NT2/D1 (cell line): ENCODE results near the gene MT1X.

Experiments
- DNase-seq: peaks from one replicate; pipeline ENCODE4 v3.0.0-alpha.2; 2011; ENCODE audit warnings: low read depth, low spot score
- H3K27me3 ChIP-seq: 2 replicates; pipeline ENCODE4 v1.6.0; 2011; ENCODE audit warnings: mild to moderate bottlenecking; ENCODE audit not compliant: insufficient read length, insufficient read depth
- H3K36me3 ChIP-seq: 2 replicates; pipeline ENCODE4 v1.6.1; 2011; ENCODE audit warnings: mild to moderate bottlenecking, low read length, mixed read lengths; ENCODE audit not compliant: insufficient read depth, insufficient read length
- H3K4me1 ChIP-seq: 2 replicates; pipeline ENCODE4 v1.5.1; 2011; ENCODE audit not compliant: insufficient read depth, insufficient read length
- H3K4me3 ChIP-seq: 2 replicates; pipeline ENCODE4 v1.5.1; 2011; ENCODE audit warnings: low read depth; ENCODE audit not compliant: insufficient read length
- H3K9ac ChIP-seq: 2 replicates; pipeline ENCODE4 v1.6.0; 2011; ENCODE audit warnings: low read depth; ENCODE audit not compliant: insufficient read length
- H3K9me3 ChIP-seq: 2 replicates; pipeline ENCODE4 v1.5.1; 2011; ENCODE audit warnings: mild to moderate bottlenecking, low read length; ENCODE audit not compliant: insufficient read depth
- SUZ12 ChIP-seq: IDR thresholded peaks from 2 replicates; pipeline ENCODE4 v1.6.1; 2011; ENCODE audit not compliant: insufficient read length, insufficient read depth; ENCODE audit errors: extremely low read depth
- YY1 ChIP-seq: IDR thresholded peaks from 2 replicates; pipeline ENCODE4 v1.6.1; 2011; ENCODE audit not compliant: insufficient read length, insufficient read depth
- ZNF274 ChIP-seq: IDR thresholded peaks from 2 replicates; pipeline ENCODE4 v1.6.1; 2011; ENCODE audit warnings: mild to moderate bottlenecking, low read depth, low read length

MT1X gene

GRCh38 chr16:56645838-56646237, 36.4 kb upstream of the MT1X start:
- no peaks in the 10 kb centered on the region for H3K36me3 ChIP-seq
- H3K9me3 ChIP-seq: no peaks in the 10 kb centered on the region
- H3K4me3 ChIP-seq: no peak overlapping the region
- TF ChIP-seq YY1 (no peak), SUZ12 (no peak), ZNF274 (no peak)
- H3K9ac ChIP-seq: no peak overlapping the region
- peaks cover 5% of the 10 kb centered on the region for H3K4me1 ChIP-seq
- peaks cover 3% of the 10 kb centered on the region for H3K27me3 ChIP-seq
- no peak for DNase-seq

- no peak overlapping the region for H3K9ac ChIP-seq
- H3K9me3 ChIP-seq: no peaks in the 10 kb centered on the region
- peaks cover 9% of the 10 kb centered on the region for H3K4me1 ChIP-seq
- H3K4me3 ChIP-seq: no peak overlapping the region
- peaks cover 7% of the 10 kb centered on the region for H3K27me3 ChIP-seq
- no peak for TF ChIP-seq YY1
- no peak for DNase-seq
- H3K36me3 ChIP-seq: no peaks in the 10 kb centered on the region
Measured at GRCh38 chr16:56647641-56648431, 34.4 kb upstream of the MT1X start.

- H3K36me3 ChIP-seq: no peaks in the 10 kb centered on the region
- TF ChIP-seq SUZ12 (no peak), YY1 (no peak), ZNF274 (no peak)
- no peak overlapping the region for H3K4me3 ChIP-seq
- DNase-seq: no peak
- no peak overlapping the region for H3K9ac ChIP-seq
- H3K27me3 ChIP-seq: peaks cover 7% of the 10 kb centered on the region
- H3K4me1 ChIP-seq: peaks cover 4% of the 10 kb centered on the region
- no peaks in the 10 kb centered on the region for H3K9me3 ChIP-seq
Measured at GRCh38 chr16:56649271-56649670, 33.0 kb upstream of the MT1X start.

GRCh38 chr16:56649820-56650219, 32.5 kb upstream of the MT1X start:
- Histone ChIP-seq H3K4me3 (no peak overlapping the region), H3K27me3 (peaks cover 4% of the 10 kb centered on the region), H3K4me1 (peaks cover 4% of the 10 kb centered on the region), H3K9ac (no peak overlapping the region), H3K36me3 (no peaks in the 10 kb centered on the region), H3K9me3 (no peaks in the 10 kb centered on the region)
- no peak for TF ChIP-seq ZNF274
- no peak for DNase-seq

- DNase-seq: no peak
- Histone ChIP-seq H3K9ac (no peak within 1 kb of the TSS), H3K4me3 (no peak within 1 kb of the TSS), H3K9me3 (no peaks in the 10 kb centered on the region), H3K4me1 (peaks cover 4% of the 10 kb centered on the region), H3K27me3 (peaks cover 4% of the 10 kb centered on the region), H3K36me3 (no peaks in the 10 kb centered on the region)
- TF ChIP-seq SUZ12 (no peak), ZNF274 (no peak), YY1 (no peak)
Measured at GRCh38 chr16:56651586-56651985, 30.7 kb upstream of the MT1X start, which contains the start of gene MT1B. Gene MT1B, plus strand, starts transcription at chr16:56651886. Its CDS starts 68 bp downstream, at chr16:56651954.

GRCh38 chr16:56652600-56652999, 29.7 kb upstream of the MT1X start:
- no peaks in the 10 kb centered on the region for H3K36me3 ChIP-seq
- no peak overlapping the region for H3K9ac ChIP-seq
- peaks cover 4% of the 10 kb centered on the region for H3K4me1 ChIP-seq
- no peaks in the 10 kb centered on the region for H3K9me3 ChIP-seq
- DNase-seq: no peak
- peaks cover 4% of the 10 kb centered on the region for H3K27me3 ChIP-seq
- no peak overlapping the region for H3K4me3 ChIP-seq
- TF ChIP-seq YY1: no peak

GRCh38 chr16:56653218-56653617, 29.1 kb upstream of the MT1X start:
- DNase-seq: no peak
- Histone ChIP-seq H3K36me3 (no peaks in the 10 kb centered on the region), H3K27me3 (peaks cover 4% of the 10 kb centered on the region), H3K9me3 (no peaks in the 10 kb centered on the region), H3K4me1 (peaks cover 4% of the 10 kb centered on the region), H3K4me3 (no peak overlapping the region), H3K9ac (no peak overlapping the region)
- TF ChIP-seq SUZ12: no peak
- TF ChIP-seq YY1: no peak
